Hepatocyte (in vitro differentiated cells): ENCODE measurements around the gene AEBP1.

Experiments
- EZH2 ChIP-seq: fragments of 200-600 bp; sonication (generic); IDR thresholded peaks from 2 replicates; pipeline ENCODE4 v1.6.1; 2016; ENCODE audit warnings: antibody characterized with exemption, mild to moderate bottlenecking, borderline replicate concordance
- EZH2phosphoT487 ChIP-seq: fragments of 200-600 bp; sonication (generic); IDR thresholded peaks from one replicate; pipeline ENCODE4 v1.6.1; 2018; ENCODE audit warnings: antibody characterized with exemption, mild to moderate bottlenecking, low read depth, moderate library complexity; ENCODE audit not compliant: unreplicated experiment, severe bottlenecking
- TF ChIP-seq, protein P1 (sequence below): fragments of 200-600 bp; sonication (generic); IDR thresholded peaks from 2 replicates; pipeline ENCODE4 v1.5.1; 2016; ENCODE audit warnings: antibody characterized with exemption, mild to moderate bottlenecking; ENCODE audit not compliant: poor library complexity

- TF ChIP-seq, protein P1, sequence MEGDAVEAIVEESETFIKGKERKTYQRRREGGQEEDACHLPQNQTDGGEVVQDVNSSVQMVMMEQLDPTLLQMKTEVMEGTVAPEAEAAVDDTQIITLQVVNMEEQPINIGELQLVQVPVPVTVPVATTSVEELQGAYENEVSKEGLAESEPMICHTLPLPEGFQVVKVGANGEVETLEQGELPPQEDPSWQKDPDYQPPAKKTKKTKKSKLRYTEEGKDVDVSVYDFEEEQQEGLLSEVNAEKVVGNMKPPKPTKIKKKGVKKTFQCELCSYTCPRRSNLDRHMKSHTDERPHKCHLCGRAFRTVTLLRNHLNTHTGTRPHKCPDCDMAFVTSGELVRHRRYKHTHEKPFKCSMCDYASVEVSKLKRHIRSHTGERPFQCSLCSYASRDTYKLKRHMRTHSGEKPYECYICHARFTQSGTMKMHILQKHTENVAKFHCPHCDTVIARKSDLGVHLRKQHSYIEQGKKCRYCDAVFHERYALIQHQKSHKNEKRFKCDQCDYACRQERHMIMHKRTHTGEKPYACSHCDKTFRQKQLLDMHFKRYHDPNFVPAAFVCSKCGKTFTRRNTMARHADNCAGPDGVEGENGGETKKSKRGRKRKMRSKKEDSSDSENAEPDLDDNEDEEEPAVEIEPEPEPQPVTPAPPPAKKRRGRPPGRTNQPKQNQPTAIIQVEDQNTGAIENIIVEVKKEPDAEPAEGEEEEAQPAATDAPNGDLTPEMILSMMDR: no peak
- TF ChIP-seq EZH2: no peak
- no peak for TF ChIP-seq EZH2phosphoT487
Measured at GRCh38 chr7:44065431-44066110, 38.6 kb upstream of the AEBP1 start, which contains the start of gene PGAM2.
